ENCODE measurements around the gene UPP2. TPM values are rescaled to one million over a fixed set of nuclear protein-coding genes. Genes with fewer than 3 reads are reported as not detected.

The UPP2 gene
- total RNA-seq, 1 donor from 2014 or later = not detected

GRCh38 chr2:158131919-158132566 is 30.4 kb downstream of the UPP2 start:
- no peak for ATAC-seq
- intact Hi-C loops (cut with DNase I) = no loop called here

GRCh38 chr2:158134055-158134454 is 32.4 kb downstream of the UPP2 start:
- ATAC-seq = no peak
- DNase-seq (ENCODE audit: missing footprints) = no peak
- intact Hi-C loops (cut with DNase I) = no loop called here

More at GRCh38 chr2:158131919-158132566, 30.4 kb downstream of the UPP2 start:
- DNase-seq (ENCODE audit: missing footprints) = no peak

- DNase-seq (ENCODE audit: missing footprints) (no peak), ATAC-seq (no peak)
- intact Hi-C loops (cut with DNase I) = no loop called here
Observed at GRCh38 chr2:158134655-158135054, 33.0 kb downstream of the UPP2 start.

GRCh38 chr2:158135096-158135495 is 33.4 kb downstream of the UPP2 start:
- DNase-seq (ENCODE audit: missing footprints) (no peak), ATAC-seq (no peak)
- intact Hi-C loops (cut with DNase I) = no loop called here

- no peak for DNase-seq (ENCODE audit: missing footprints)
- no peak for ATAC-seq
- intact Hi-C loops (cut with DNase I) = no loop called here
Observed at GRCh38 chr2:158138255-158138654, 36.6 kb downstream of the UPP2 start.

GRCh38 chr2:158140201-158140600 is 38.5 kb downstream of the UPP2 start:
- no peak for ATAC-seq
- intact Hi-C loops (cut with DNase I) = no loop called here
- no peak for DNase-seq (ENCODE audit: missing footprints)

- ATAC-seq (no peak), DNase-seq (ENCODE audit: missing footprints) (no peak)
- intact Hi-C loops (cut with DNase I) = no loop called here
Observed at GRCh38 chr2:158142165-158142564, 40.5 kb downstream of the UPP2 start.

GRCh38 chr2:158142568-158143332 is 41.1 kb downstream of the UPP2 start:
- DNase-seq (ENCODE audit: missing footprints) (no peak), ATAC-seq (no peak)
- intact Hi-C loops (cut with DNase I) = no loop called here

GRCh38 chr2:158143703-158144360 is 42.2 kb downstream of the UPP2 start:
- intact Hi-C loops (cut with DNase I) = no loop called here
- ATAC-seq = no peak

GRCh38 chr2:158144914-158145625 is 43.4 kb downstream of the UPP2 start:
- DNase-seq (ENCODE audit: missing footprints) (no peak), ATAC-seq (no peak)
- intact Hi-C loops (cut with DNase I) = no loop called here

More at GRCh38 chr2:158143703-158144360, 42.2 kb downstream of the UPP2 start:
- DNase-seq (ENCODE audit: missing footprints) = no peak

GRCh38 chr2:158153270-158154015 is 51.8 kb downstream of the UPP2 start:
- no peak for DNase-seq (ENCODE audit: missing footprints)
- ATAC-seq = no peak
- intact Hi-C loops (cut with DNase I) = no loop called here

- intact Hi-C loops (cut with DNase I) = no loop called here
- ATAC-seq (no peak), DNase-seq (ENCODE audit: missing footprints) (no peak)
Observed at GRCh38 chr2:158154596-158154995, 52.9 kb downstream of the UPP2 start.

GRCh38 chr2:158172719-158173118 is 71.0 kb downstream of the UPP2 start:
- DNase-seq (ENCODE audit: missing footprints) = no peak
- no peak for ATAC-seq
- intact Hi-C loops (cut with DNase I) = loop anchor here (10.0 kb wide), 1 partner anchor 138 kb away; no protein-coding TSS in a partner anchor

- intact Hi-C loops (cut with DNase I) = loop anchor here (10.0 kb wide), 1 partner anchor 140 kb away; no protein-coding TSS in a partner anchor
Observed at GRCh38 chr2:158174495-158174894, 72.8 kb downstream of the UPP2 start.

GRCh38 chr2:158174956-158175355 is 73.3 kb downstream of the UPP2 start:
- intact Hi-C loops (cut with DNase I) = loop anchor here (10.0 kb wide), 1 partner anchor 140 kb away; no protein-coding TSS in a partner anchor
- ATAC-seq = no peak

More at GRCh38 chr2:158174495-158174894, 72.8 kb downstream of the UPP2 start:
- no peak for DNase-seq (ENCODE audit: missing footprints)
- no peak for ATAC-seq

GRCh38 chr2:158178646-158179045 is 77.0 kb downstream of the UPP2 start:
- no peak for DNase-seq (ENCODE audit: missing footprints)
- intact Hi-C loops (cut with DNase I) = loop anchor here (2.0 to 10.0 kb wide), 2 partner anchors 144 to 576 kb away; no protein-coding TSS in a partner anchor
- no peak for ATAC-seq

More at GRCh38 chr2:158174956-158175355, 73.3 kb downstream of the UPP2 start:
- no peak for DNase-seq (ENCODE audit: missing footprints)

GRCh38 chr2:158179660-158180059 is 78.0 kb downstream of the UPP2 start:
- DNase-seq (ENCODE audit: missing footprints) (no peak), ATAC-seq (no peak)
- intact Hi-C loops (cut with DNase I) = loop anchor here (2.0 to 10.0 kb wide), 3 partner anchors 145 to 575 kb away; partner anchors contain the start of genes CCDC148 and PKP4

GRCh38 chr2:158181171-158181570 is 79.5 kb downstream of the UPP2 start:
- intact Hi-C loops (cut with DNase I) = loop anchor here (5.0 kb wide), 1 partner anchor 276 kb away; the partner anchor contains the start of genes CCDC148 and PKP4
- ATAC-seq = no peak

More at GRCh38 chr2:158181171-158181570, 79.5 kb downstream of the UPP2 start:
- no peak for DNase-seq (ENCODE audit: missing footprints)
